Mammary epithelial cell (primary cell): ENCODE results near the gene COPE.

Experiments used
- EZH2 ChIP-seq: IDR thresholded peaks from 2 replicates; pipeline ENCODE4 v1.6.1; 2012; ENCODE audit warnings: low read length, inconsistent platforms, borderline replicate concordance
- TF ChIP-seq, protein P1 (sequence below), 2 donors: IDR thresholded peaks in 1 of 2; conservative IDR thresholded peaks in 1 of 2; 2 replicates each; pipeline ENCODE4 v1.5.1; 2011 to 2012; ENCODE audit warnings: inconsistent platforms in 2 of 2, low read length in 2 of 2, mild to moderate bottlenecking in 2 of 2, control low read depth in 1 of 2, low read depth in 1 of 2; ENCODE audit not compliant: insufficient read depth in 1 of 2; ENCODE audit errors: extremely low read depth in 1 of 2

DNA sequence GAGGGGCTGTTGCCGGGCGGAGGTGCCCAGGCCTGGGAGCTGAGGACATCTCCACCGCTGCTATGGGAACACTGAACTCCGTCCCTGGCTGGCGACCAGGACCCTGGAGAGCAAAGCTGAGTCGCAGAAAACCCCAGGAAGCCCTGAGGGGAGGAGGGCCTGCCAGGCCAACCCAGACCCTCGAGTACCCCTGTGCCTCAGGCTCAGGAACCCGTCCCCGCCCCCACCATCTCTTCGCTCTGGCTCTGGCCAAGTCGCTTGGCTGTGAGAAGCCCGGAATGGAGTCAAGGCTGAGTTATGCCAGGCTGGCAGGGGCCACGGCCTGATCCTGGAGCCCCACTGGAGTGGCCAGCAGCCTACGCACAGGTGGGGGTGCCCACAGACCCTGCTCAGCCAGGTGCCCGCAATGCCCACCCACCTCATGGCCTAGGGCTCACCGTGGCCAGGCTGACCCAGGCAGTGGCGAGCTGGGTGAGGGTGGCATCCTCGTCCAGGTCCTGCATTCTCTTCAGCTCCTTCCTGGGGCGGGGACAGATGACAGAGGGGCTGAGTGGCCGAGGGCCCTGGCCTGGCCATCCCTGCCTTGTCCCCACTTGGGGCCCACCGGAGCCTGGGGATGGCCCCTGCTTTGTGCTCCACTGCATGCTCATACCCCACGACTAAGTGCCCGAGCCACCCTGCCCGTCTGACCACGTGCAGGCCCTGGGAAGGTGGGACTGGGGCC, 14.7 kb downstream of the COPE start:
- TF ChIP-seq, protein P1, sequence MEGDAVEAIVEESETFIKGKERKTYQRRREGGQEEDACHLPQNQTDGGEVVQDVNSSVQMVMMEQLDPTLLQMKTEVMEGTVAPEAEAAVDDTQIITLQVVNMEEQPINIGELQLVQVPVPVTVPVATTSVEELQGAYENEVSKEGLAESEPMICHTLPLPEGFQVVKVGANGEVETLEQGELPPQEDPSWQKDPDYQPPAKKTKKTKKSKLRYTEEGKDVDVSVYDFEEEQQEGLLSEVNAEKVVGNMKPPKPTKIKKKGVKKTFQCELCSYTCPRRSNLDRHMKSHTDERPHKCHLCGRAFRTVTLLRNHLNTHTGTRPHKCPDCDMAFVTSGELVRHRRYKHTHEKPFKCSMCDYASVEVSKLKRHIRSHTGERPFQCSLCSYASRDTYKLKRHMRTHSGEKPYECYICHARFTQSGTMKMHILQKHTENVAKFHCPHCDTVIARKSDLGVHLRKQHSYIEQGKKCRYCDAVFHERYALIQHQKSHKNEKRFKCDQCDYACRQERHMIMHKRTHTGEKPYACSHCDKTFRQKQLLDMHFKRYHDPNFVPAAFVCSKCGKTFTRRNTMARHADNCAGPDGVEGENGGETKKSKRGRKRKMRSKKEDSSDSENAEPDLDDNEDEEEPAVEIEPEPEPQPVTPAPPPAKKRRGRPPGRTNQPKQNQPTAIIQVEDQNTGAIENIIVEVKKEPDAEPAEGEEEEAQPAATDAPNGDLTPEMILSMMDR (conservative IDR thresholded peaks at IDR 0.05 in 1 of 2, IDR thresholded peaks at IDR 0.05 in 1 of 2; ENCODE audit: extremely low read depth in 1 of 2, insufficient read depth in 1 of 2, low read depth in 1 of 2, low read length in 2 of 2): no peak
- no peak for TF ChIP-seq EZH2
